Bronchial epithelial cell (primary cell): ENCODE data around the gene TSPEAR. TPM values are rescaled to one million over a fixed set of nuclear protein-coding genes. Genes with fewer than 3 reads are reported as not detected.

Experiments
- DNase-seq: peaks from one replicate; pipeline ENCODE4 v3.0.0-alpha.2; 2010; ENCODE audit warnings: low read depth
- FAIRE-seq: peaks from 2 replicates; lab custom pipeline; 2011; peaks lifted over from hg19 to GRCh38; lab: Jason Lieb, UNC
- H3K27me3 ChIP-seq: 2 replicates; pipeline ENCODE4 v1.5.1; 2011; ENCODE audit warnings: low read length; ENCODE audit not compliant: control insufficient read depth, insufficient read depth
- H3K36me3 ChIP-seq: 2 replicates; pipeline ENCODE4 v1.5.1; 2011; ENCODE audit warnings: low read length; ENCODE audit not compliant: control insufficient read depth, insufficient read depth
- H3K4me3 ChIP-seq: 2 replicates; pipeline ENCODE4 v1.5.1; 2011; ENCODE audit warnings: mild to moderate bottlenecking, low read depth, low read length, control low read depth
- total RNA-seq: library from RNA; depleted of rRNA; stranded (reverse); fragments of >200 nt; gene quantifications from 2 replicates; pipeline ENCODE4 v1.2.1, GENCODE V29; 2014
- TF ChIP-seq, protein P1 (sequence below): IDR thresholded peaks from 2 replicates; pipeline ENCODE4 v1.5.1; 2011; ENCODE audit warnings: mild to moderate bottlenecking, moderate library complexity, low read length, control low read depth, inconsistent platforms; ENCODE audit not compliant: insufficient read depth, severe bottlenecking

TSPEAR gene
- total RNA-seq, 1 donor from 2014 or later, result not detected

DNA sequence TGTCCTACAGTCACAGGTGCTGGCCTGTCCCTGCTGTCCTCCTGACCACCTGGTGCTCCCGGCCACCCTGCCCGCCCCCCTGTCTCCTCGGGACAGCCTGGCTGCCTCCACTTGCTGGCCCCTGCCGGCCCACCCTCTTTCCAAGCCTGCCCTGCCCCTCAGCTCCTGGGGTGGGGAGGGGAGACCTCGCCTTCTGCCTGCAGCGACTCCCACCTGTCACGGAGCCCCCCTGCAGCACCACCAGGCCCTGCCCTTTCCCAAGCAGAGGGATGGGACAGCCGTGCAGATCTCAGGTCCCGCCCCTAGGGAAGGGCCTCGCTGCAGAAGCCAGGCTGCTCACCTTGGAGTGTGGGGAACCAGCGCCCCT is 248.6 kb downstream of the TSPEAR start:
- no peak overlapping the region for H3K4me3 ChIP-seq
- FAIRE-seq, result no peak
- TF ChIP-seq, protein P1, sequence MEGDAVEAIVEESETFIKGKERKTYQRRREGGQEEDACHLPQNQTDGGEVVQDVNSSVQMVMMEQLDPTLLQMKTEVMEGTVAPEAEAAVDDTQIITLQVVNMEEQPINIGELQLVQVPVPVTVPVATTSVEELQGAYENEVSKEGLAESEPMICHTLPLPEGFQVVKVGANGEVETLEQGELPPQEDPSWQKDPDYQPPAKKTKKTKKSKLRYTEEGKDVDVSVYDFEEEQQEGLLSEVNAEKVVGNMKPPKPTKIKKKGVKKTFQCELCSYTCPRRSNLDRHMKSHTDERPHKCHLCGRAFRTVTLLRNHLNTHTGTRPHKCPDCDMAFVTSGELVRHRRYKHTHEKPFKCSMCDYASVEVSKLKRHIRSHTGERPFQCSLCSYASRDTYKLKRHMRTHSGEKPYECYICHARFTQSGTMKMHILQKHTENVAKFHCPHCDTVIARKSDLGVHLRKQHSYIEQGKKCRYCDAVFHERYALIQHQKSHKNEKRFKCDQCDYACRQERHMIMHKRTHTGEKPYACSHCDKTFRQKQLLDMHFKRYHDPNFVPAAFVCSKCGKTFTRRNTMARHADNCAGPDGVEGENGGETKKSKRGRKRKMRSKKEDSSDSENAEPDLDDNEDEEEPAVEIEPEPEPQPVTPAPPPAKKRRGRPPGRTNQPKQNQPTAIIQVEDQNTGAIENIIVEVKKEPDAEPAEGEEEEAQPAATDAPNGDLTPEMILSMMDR, result no peak
- no peaks in the 10 kb centered on the region for H3K27me3 ChIP-seq
- no peak for DNase-seq
- H3K36me3 ChIP-seq, result no peaks in the 10 kb centered on the region

DNA sequence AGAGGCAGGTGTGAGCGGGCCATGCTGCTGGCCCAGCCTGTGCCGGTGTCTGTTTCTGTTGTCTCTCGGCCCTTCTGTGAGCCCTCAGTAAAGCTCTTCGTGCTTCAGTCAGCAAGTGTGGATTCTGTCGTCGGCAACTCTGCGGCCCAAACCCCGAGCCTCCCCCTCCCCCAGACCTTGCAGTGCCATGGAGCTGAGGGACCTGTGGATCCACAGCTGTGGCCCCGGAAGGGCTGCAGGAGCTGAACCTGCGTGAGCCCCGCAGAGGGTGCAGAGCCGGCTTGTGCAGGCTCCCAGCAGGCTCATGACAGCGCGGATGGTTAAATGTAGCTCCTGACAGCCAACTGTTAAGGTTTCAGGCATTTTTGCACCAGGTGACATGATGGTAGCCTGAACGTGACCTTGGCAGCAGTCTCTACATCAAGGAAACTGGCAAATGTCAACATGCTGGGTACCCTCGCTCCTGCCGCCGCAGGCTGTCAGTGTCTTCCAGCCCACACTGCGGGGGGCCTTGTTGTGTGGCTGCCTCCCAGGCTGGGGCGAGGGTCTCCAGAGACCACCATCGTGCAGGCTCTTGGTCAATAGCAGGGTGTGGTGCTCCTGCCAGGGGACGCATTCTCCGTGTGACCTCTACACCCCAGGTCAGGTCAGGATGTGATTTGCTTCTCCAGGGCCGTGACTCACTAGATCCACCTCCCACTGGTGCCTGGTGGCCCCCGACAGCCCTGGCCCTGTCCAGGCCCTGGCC is 249.1 kb downstream of the TSPEAR start:
- FAIRE-seq (no peak), DNase-seq (no peak)
- H3K4me3 ChIP-seq, result no peak overlapping the region
- TF ChIP-seq, protein P1, result no peak
- H3K36me3 ChIP-seq, result no peaks in the 10 kb centered on the region
- H3K27me3 ChIP-seq, result no peaks in the 10 kb centered on the region

DNA sequence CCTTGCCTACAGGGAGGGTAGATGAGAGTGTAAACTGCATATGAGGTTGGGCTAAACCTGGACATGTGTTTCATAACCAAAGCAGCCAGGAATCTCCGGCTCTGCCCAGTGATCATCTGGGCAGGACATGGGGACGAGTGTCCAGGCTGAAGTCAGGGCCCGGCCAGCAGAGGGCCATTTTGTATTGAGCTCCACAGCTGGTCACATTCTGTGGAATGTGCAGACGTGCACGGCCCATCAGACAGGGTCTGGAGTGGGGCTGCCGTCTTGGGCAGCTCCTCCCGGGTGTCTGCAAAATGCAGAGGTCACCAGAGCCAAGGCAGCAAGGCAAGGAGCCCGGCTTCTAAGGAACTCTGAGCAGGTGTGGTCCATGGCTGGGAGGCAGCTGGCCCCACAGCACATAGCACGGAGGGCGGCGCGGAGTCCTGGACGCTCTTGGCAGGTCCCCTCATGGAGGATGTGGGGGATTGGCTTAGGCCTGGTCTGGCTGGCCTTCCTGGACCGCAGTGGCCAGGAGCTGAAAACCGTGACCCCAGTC is 249.8 kb downstream of the TSPEAR start:
- DNase-seq (no peak), FAIRE-seq (no peak)
- no peak overlapping the region for H3K4me3 ChIP-seq
- H3K36me3 ChIP-seq, result no peaks in the 10 kb centered on the region
- TF ChIP-seq, protein P1, result no peak
- H3K27me3 ChIP-seq, result no peaks in the 10 kb centered on the region

DNA sequence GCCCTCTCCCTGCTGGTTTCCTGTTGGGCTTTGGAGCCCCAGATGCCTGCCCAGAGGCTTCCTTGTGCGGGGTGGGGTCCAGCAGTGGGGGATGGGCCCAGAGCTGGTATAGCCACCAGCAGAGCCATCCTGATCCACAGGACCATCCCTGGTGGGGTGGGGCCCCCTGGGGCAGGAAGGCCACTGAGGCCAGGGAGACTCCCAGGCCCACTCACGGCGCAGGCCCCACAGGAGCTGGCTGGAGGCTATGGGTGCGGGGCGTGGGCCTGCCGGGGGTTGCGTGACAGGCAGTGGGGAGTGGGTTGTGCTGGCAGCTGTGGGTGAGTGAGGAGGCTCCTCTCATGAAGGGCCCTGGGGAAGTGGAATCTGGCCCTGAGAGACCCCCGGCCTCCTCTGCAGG is 250.4 kb downstream of the TSPEAR start:
- TF ChIP-seq, protein P1, result no peak
- no peak for DNase-seq
- H3K36me3 ChIP-seq, result no peaks in the 10 kb centered on the region
- FAIRE-seq, result no peak
- H3K27me3 ChIP-seq, result peaks cover 2% of the 10 kb centered on the region
- H3K4me3 ChIP-seq, result no peak overlapping the region

DNA sequence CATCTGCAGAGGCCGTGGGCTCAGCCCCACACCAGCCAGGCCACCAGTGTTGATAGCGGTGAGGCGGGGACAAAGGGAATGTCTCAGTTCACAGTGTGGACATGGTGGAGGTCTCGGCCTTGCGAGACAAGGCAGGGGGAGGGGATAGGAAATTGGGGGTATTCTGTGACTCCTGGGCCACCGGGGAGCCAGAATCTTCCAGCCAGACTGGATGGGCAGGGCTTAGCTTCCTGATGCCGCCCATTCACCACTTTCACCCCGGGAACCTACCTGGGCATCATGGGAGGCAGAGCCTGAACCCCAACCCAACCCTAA is 251.0 kb downstream of the TSPEAR start:
- Histone ChIP-seq H3K27me3 (peaks cover 2% of the 10 kb centered on the region), H3K36me3 (no peaks in the 10 kb centered on the region), H3K4me3 (no peak overlapping the region)
- FAIRE-seq (no peak), DNase-seq (no peak)
- TF ChIP-seq, protein P1, result no peak
